Thoracic aorta (tissue), 2 donors: ENCODE measurements around the gene FJX1. TPM values are rescaled to one million over a fixed set of nuclear protein-coding genes. Genes with fewer than 3 reads are reported as not detected.

Experiments used
- ATAC-seq: fragments of 150-250 bp; one replicate; pipeline ENCODE4 v1.8.0; 2017; ENCODE audit warnings: low read depth; ENCODE audit not compliant: insufficient number of reproducible peaks, low FRiP score
- DNase-seq: peaks from one replicate; pipeline ENCODE4 v3.0.0-alpha.2; 2020; ENCODE audit warnings: low spot score
- H3K27ac ChIP-seq, 2 donors: fragments of 200-600 bp; sonication (generic); 1 replicate in 1 of 2; 2 replicates in 1 of 2; pipeline ENCODE4 v1.5.1; 2016; ENCODE audit warnings: mild to moderate bottlenecking in 2 of 2, moderate library complexity in 2 of 2
- H3K27me3 ChIP-seq: fragments of 200-600 bp; sonication (generic); replicated peaks from 2 replicates; pipeline ENCODE4 v1.6.0; 2016; ENCODE audit warnings: mild to moderate bottlenecking; ENCODE audit not compliant: insufficient read depth
- H3K36me3 ChIP-seq: fragments of 200-600 bp; sonication (generic); one replicate; pipeline ENCODE4 v1.5.1; 2016
- H3K4me1 ChIP-seq, 2 donors: fragments of 200-600 bp; sonication (generic); 1 replicate in 1 of 2; 2 replicates in 1 of 2; pipeline versions ENCODE4 v1.5.1 to v1.6.0; 2016; ENCODE audit warnings: low read depth in 2 of 2, mild to moderate bottlenecking in 1 of 2; ENCODE audit not compliant: control insufficient read depth in 1 of 2
- H3K4me3 ChIP-seq: fragments of 200-600 bp; sonication (generic); 2 replicates; pipeline ENCODE4 v1.5.1; 2016; ENCODE audit warnings: mild to moderate bottlenecking
- H3K9me3 ChIP-seq: fragments of 200-600 bp; sonication (generic); 2 replicates; pipeline ENCODE4 v1.5.1; 2016
- CTCF ChIP-seq: fragments of 200-600 bp; sonication (generic); IDR thresholded peaks from one replicate; pipeline ENCODE4 v1.5.1; 2019; ENCODE audit warnings: antibody characterized with exemption
- total RNA-seq, 2 donors: library from RNA; depleted of rRNA; stranded (reverse); fragments of >200 nt; gene quantifications; one replicate each; pipeline versions ENCODE4 v1.1.0 to v1.2.3, GENCODE V29; 2016

Gene FJX1
- total RNA-seq, 2 donors from 2014 or later = 5.4 to 19.2 TPM

DNA sequence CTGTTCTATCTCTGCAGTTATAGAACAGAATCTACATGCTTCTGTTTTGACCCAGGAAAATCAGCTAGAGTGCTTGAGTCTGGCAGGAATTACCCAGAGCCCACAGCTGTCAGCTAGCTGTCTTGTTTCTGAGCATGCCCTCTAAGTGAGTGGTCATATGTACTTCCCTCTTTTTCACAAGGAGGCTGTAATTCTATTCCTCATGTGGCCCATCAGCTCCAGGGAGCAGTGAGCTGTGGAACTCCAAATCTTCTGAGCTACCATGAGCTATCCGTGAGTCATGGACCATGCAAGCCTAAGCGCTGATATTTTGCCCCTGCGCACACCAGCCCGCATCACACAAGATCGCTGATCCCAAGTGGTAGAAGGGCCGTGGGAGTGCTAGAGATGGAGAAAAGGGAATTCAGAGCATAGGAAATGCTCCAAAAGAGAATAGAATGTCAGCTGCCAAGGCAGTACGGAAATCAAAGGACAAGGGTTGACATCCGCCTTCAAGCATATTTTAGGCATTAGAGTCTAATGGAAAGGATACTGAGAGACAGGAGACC is 5.4 kb downstream of the FJX1 start:
- no peak for TF ChIP-seq CTCF
- ATAC-seq (no peak), DNase-seq (no peak)
- Histone ChIP-seq H3K27ac (no peak overlapping the region), H3K4me3 (no peak overlapping the region), H3K4me1 (peaks cover 10 to 17% of the 10 kb centered on the region in 2 donors), H3K27me3 (no peaks in the 10 kb centered on the region), H3K36me3 (no peaks in the 10 kb centered on the region), H3K9me3 (no peaks in the 10 kb centered on the region)

DNA sequence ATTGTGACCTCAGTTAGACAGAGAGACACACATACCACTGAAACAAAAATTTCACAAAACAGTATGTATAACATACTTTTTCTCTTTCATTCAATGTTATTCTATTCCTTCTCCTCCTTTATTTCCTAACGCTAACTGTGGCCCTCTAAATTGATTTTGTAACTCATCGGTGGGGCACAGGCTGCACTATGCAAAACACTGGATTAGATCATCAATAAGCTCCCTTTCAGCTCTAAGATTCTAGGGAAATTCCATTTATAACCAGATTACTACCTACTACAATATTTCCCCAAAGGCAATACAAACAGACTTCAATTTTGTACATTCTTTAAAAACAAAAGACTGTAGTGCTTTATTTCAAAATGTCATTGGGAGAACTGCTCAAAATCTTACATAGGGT is 6.1 kb downstream of the FJX1 start:
- H3K36me3 ChIP-seq = no peaks in the 10 kb centered on the region
- no peak overlapping the region for H3K4me3 ChIP-seq
- H3K27ac ChIP-seq = no peak overlapping the region
- no peak for TF ChIP-seq CTCF
- no peaks in the 10 kb centered on the region for H3K27me3 ChIP-seq
- H3K4me1 ChIP-seq = peaks cover 8 to 11% of the 10 kb centered on the region in 2 donors
- no peak for ATAC-seq
- H3K9me3 ChIP-seq = no peaks in the 10 kb centered on the region
- no peak for DNase-seq

GRCh38 chr11:35624781-35625180 is 6.5 kb downstream of the FJX1 start:
- TF ChIP-seq CTCF = no peak
- H3K4me3 ChIP-seq = no peak overlapping the region
- peaks cover 6 to 7% of the 10 kb centered on the region in 2 donors for H3K4me1 ChIP-seq
- ATAC-seq (no peak), DNase-seq (no peak)
- no peaks in the 10 kb centered on the region for H3K27me3 ChIP-seq
- H3K9me3 ChIP-seq = no peaks in the 10 kb centered on the region
- no peak overlapping the region for H3K27ac ChIP-seq
- no peaks in the 10 kb centered on the region for H3K36me3 ChIP-seq

GRCh38 chr11:35626501-35626900 is 8.2 kb downstream of the FJX1 start:
- H3K9me3 ChIP-seq = no peaks in the 10 kb centered on the region
- no peaks in the 10 kb centered on the region for H3K27me3 ChIP-seq

GRCh38 chr11:35629511-35629910 is 11.3 kb downstream of the FJX1 start:
- Histone ChIP-seq H3K9me3 (no peaks in the 10 kb centered on the region), H3K36me3 (no peaks in the 10 kb centered on the region), H3K27ac (no peak overlapping the region), H3K27me3 (no peaks in the 10 kb centered on the region), H3K4me3 (no peak overlapping the region), H3K4me1 (peaks cover 2 to 8% of the 10 kb centered on the region in 2 donors)
- DNase-seq (no peak), ATAC-seq (no peak)
- no peak for TF ChIP-seq CTCF

More at GRCh38 chr11:35626501-35626900, 8.2 kb downstream of the FJX1 start:
- TF ChIP-seq CTCF = no peak
- ATAC-seq (no peak), DNase-seq (no peak)
- no peak overlapping the region for H3K27ac ChIP-seq
- H3K4me3 ChIP-seq = no peak overlapping the region
- peaks cover 2 to 8% of the 10 kb centered on the region in 2 donors for H3K4me1 ChIP-seq
- H3K36me3 ChIP-seq = no peaks in the 10 kb centered on the region
